ENCODE measurements around the gene ITSN2. TPM values are rescaled to one million over a fixed set of nuclear protein-coding genes. Genes with fewer than 3 reads are reported as not detected.

ITSN2 gene
- total and polyA plus RNA-seq, 4 donors = 10.1 to 32.4 (median 21.6) TPM

GRCh38 chr2:24342110-24342910, 18.0 kb downstream of the ITSN2 start:
- Histone ChIP-seq H3K9ac (ENCODE audit: low read depth in 1 of 2, low read length in 2 of 2) (no peak overlapping the region), H3K27me3 (ENCODE audit: control insufficient read depth in 4 of 4, insufficient read depth in 4 of 4, low read length in 3 of 4) (no peaks in the 10 kb centered on the region), H3K27ac (ENCODE audit: low read depth in 1 of 2, low read length in 2 of 2) (no peak overlapping the region), H3K9me3 (ENCODE audit: control insufficient read depth in 4 of 4, low read length in 3 of 4) (no peaks in the 10 kb centered on the region), H3K4me3 (ENCODE audit: low read depth in 1 of 3, low read length in 3 of 3) (no peak overlapping the region), H3K36me3 (ENCODE audit: control insufficient read depth in 4 of 4, insufficient read depth in 3 of 4, low read depth in 1 of 4, low read length in 3 of 4) (no peaks in the 10 kb centered on the region), H3K4me1 (ENCODE audit: control insufficient read depth in 4 of 4, insufficient read depth in 4 of 4, low read length in 3 of 4) (peaks cover 7 to 18% (median 11%) of the 10 kb centered on the region in 4 donors)
- no peak for DNase-seq (ENCODE audit: low spot score)
- TF ChIP-seq MAX (IDR thresholded peaks at IDR 0.05) (no peak), EGR1 (IDR thresholded peaks at IDR 0.05; ENCODE audit: low read depth in 2 of 2) (no peak), NR2F2 (IDR thresholded peaks at IDR 0.05) (no peak), ZBTB33 (IDR thresholded peaks at IDR 0.05) (no peak), REST (IDR thresholded peaks at IDR 0.05) (no peak), JUND (IDR thresholded peaks at IDR 0.05) (no peak), SP1 (IDR thresholded peaks at IDR 0.05) (no peak), FOXA1 (IDR thresholded peaks at IDR 0.05) (no peak), RAD21 (IDR thresholded peaks at IDR 0.05) (no peak)
- WGBS = 93% methylated on average over 9 of the region's 9 CpGs

- 43% methylated on average over 6 of the region's 6 CpGs for WGBS
- Histone ChIP-seq H3K27ac (ENCODE audit: low read depth in 1 of 2, low read length in 2 of 2) (peak overlapping the region in 1 of 2 donors; percentile 19), H3K9me3 (ENCODE audit: control insufficient read depth in 4 of 4, low read length in 3 of 4) (no peaks in the 10 kb centered on the region), H3K9ac (ENCODE audit: low read depth in 1 of 2, low read length in 2 of 2) (no peak overlapping the region), H3K4me1 (ENCODE audit: control insufficient read depth in 4 of 4, insufficient read depth in 4 of 4, low read length in 3 of 4) (peaks cover 13 to 20% (median 14%) of the 10 kb centered on the region in 4 donors), H3K27me3 (ENCODE audit: control insufficient read depth in 4 of 4, insufficient read depth in 4 of 4, low read length in 3 of 4) (no peaks in the 10 kb centered on the region), H3K36me3 (ENCODE audit: control insufficient read depth in 4 of 4, insufficient read depth in 3 of 4, low read depth in 1 of 4, low read length in 3 of 4) (no peaks in the 10 kb centered on the region), H3K4me3 (ENCODE audit: low read depth in 1 of 3, low read length in 3 of 3) (no peak overlapping the region)
- no peak for DNase-seq (ENCODE audit: low spot score)
- TF ChIP-seq HNF4A (conservative IDR thresholded peaks at IDR 0.05) (peak; percentile 34 to 72), SP1 (IDR thresholded peaks at IDR 0.05) (peak; percentile 24), YY1 (IDR thresholded peaks at IDR 0.05) (peak; percentile 34), RXRA (IDR thresholded peaks at IDR 0.05) (peak; percentile 64 to 77), JUND (IDR thresholded peaks at IDR 0.05) (peak in 1 of 2 donors; percentile 40), EGR1 (IDR thresholded peaks at IDR 0.05; ENCODE audit: low read depth in 2 of 2) (no peak), TAF1 (conservative IDR thresholded peaks at IDR 0.05) (no peak)
Observed at GRCh38 chr2:24339856-24340262, 20.5 kb downstream of the ITSN2 start.
